ENCODE data around the gene PLCB2. TPM values are rescaled to one million over a fixed set of nuclear protein-coding genes. Genes with fewer than 3 reads are reported as not detected.

The PLCB2 gene
- total RNA-seq, 2 donors from 2014 or later, result 17.7 to 32.4 TPM

- Histone ChIP-seq H3K9me3 (no peaks in the 10 kb centered on the region), H3K27ac (no peak overlapping the region), H3K27me3 (replicated peaks; ENCODE audit: insufficient read depth) (peaks cover 15% of the 10 kb centered on the region), H3K36me3 (no peaks in the 10 kb centered on the region), H3K4me1 (ENCODE audit: control insufficient read depth in 1 of 2, low read depth in 2 of 2) (peaks cover 0 to 25% of the 10 kb centered on the region in 2 donors), H3K4me3 (no peak overlapping the region)
- no peak for DNase-seq (ENCODE audit: low spot score)
- no peak for ATAC-seq (ENCODE audit: insufficient number of reproducible peaks, low FRiP score, low read depth)
- TF ChIP-seq, protein P1, sequence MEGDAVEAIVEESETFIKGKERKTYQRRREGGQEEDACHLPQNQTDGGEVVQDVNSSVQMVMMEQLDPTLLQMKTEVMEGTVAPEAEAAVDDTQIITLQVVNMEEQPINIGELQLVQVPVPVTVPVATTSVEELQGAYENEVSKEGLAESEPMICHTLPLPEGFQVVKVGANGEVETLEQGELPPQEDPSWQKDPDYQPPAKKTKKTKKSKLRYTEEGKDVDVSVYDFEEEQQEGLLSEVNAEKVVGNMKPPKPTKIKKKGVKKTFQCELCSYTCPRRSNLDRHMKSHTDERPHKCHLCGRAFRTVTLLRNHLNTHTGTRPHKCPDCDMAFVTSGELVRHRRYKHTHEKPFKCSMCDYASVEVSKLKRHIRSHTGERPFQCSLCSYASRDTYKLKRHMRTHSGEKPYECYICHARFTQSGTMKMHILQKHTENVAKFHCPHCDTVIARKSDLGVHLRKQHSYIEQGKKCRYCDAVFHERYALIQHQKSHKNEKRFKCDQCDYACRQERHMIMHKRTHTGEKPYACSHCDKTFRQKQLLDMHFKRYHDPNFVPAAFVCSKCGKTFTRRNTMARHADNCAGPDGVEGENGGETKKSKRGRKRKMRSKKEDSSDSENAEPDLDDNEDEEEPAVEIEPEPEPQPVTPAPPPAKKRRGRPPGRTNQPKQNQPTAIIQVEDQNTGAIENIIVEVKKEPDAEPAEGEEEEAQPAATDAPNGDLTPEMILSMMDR (IDR thresholded peaks at IDR 0.05), result no peak
Observed at GRCh38 chr15:40277471-40277870, 30.3 kb downstream of the PLCB2 start.

DNA sequence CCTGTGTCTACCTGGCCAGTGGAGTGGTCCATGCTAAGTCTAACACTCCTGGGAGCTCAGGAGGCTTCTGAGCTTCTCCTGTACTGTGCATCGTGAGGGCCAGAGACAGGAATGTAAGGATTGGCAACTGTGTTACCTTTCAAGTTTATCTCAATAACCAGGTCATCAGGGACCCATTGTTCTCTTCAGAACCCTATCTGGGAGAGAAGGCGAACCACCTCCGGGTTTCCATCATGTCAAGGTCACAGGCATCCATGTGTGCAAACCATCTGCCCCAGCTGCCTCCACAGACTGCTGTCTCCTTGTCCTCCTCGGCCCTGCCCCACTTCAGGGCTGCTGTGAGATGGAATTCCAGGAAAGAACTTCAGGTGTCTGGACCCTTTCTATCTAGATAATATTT is 30.8 kb downstream of the PLCB2 start:
- DNase-seq (ENCODE audit: low spot score) (no peak), ATAC-seq (ENCODE audit: insufficient number of reproducible peaks, low FRiP score, low read depth) (no peak)
- H3K27me3 ChIP-seq (replicated peaks; ENCODE audit: insufficient read depth), result peaks cover 15% of the 10 kb centered on the region

DNA sequence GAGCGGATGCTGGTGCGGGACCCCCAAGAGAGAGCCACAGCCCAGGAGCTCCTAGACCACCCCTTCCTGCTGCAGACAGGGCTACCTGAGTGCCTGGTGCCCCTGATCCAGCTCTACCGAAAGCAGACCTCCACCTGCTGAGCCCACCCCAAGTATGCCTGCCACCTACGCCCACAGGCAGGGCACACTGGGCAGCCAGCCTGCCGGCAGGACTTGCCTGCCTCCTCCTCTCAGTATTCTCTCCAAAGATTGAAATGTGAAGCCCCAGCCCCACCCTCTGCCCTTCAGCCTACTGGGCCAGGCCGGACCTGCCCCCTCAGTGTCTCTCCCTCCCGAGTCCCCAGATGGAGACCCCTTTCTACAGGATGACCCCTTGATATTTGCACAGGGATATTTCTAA is 31.8 kb downstream of the PLCB2 start:
- H3K4me1 ChIP-seq (ENCODE audit: control insufficient read depth in 1 of 2, low read depth in 2 of 2), result peaks cover 0 to 10% of the 10 kb centered on the region in 2 donors
- DNase-seq (ENCODE audit: low spot score), result no peak
- no peak overlapping the region for H3K27ac ChIP-seq
- peaks cover 9% of the 10 kb centered on the region for H3K27me3 ChIP-seq (replicated peaks; ENCODE audit: insufficient read depth)
- H3K9me3 ChIP-seq, result no peaks in the 10 kb centered on the region
- no peaks in the 10 kb centered on the region for H3K36me3 ChIP-seq
- ATAC-seq (ENCODE audit: insufficient number of reproducible peaks, low FRiP score, low read depth), result no peak
- TF ChIP-seq, protein P1 (IDR thresholded peaks at IDR 0.05), result no peak
- no peak overlapping the region for H3K4me3 ChIP-seq

More for the DNA sequence above, 30.8 kb downstream of the PLCB2 start:
- H3K36me3 ChIP-seq, result no peaks in the 10 kb centered on the region
- no peak overlapping the region for H3K27ac ChIP-seq
- TF ChIP-seq, protein P1 (IDR thresholded peaks at IDR 0.05), result no peak
- no peak overlapping the region for H3K4me3 ChIP-seq
- no peaks in the 10 kb centered on the region for H3K9me3 ChIP-seq
- peaks cover 0 to 19% of the 10 kb centered on the region in 2 donors for H3K4me1 ChIP-seq (ENCODE audit: control insufficient read depth in 1 of 2, low read depth in 2 of 2)

- no peak for ATAC-seq (ENCODE audit: insufficient number of reproducible peaks, low FRiP score, low read depth)
- no peaks in the 10 kb centered on the region for H3K36me3 ChIP-seq
- no peak overlapping the region for H3K27ac ChIP-seq
- no peak overlapping the region for H3K4me3 ChIP-seq
- H3K4me1 ChIP-seq (ENCODE audit: control insufficient read depth in 1 of 2, low read depth in 2 of 2), result peaks cover 0 to 10% of the 10 kb centered on the region in 2 donors
- DNase-seq (ENCODE audit: low spot score), result no peak
- H3K9me3 ChIP-seq, result no peaks in the 10 kb centered on the region
- TF ChIP-seq, protein P1 (IDR thresholded peaks at IDR 0.05), result no peak
- H3K27me3 ChIP-seq (replicated peaks; ENCODE audit: insufficient read depth), result peaks cover 5% of the 10 kb centered on the region
Observed at GRCh38 chr15:40275523-40275922, 32.2 kb downstream of the PLCB2 start.

- TF ChIP-seq, protein P1 (IDR thresholded peaks at IDR 0.05), result peak; percentile 100
- Histone ChIP-seq H3K27me3 (replicated peaks; ENCODE audit: insufficient read depth) (no peaks in the 10 kb centered on the region), H3K36me3 (no peaks in the 10 kb centered on the region), H3K4me3 (no peak overlapping the region), H3K9me3 (no peaks in the 10 kb centered on the region), H3K27ac (no peak overlapping the region), H3K4me1 (ENCODE audit: control insufficient read depth in 1 of 2, low read depth in 2 of 2) (peaks cover 0 to 5% of the 10 kb centered on the region in 2 donors)
- DNase-seq (ENCODE audit: low spot score) (peak; percentile 38), ATAC-seq (ENCODE audit: insufficient number of reproducible peaks, low FRiP score, low read depth) (no peak)
Observed at GRCh38 chr15:40274350-40275274, 33.1 kb downstream of the PLCB2 start.

All from thoracic aorta (tissue), 2 donors.